Measurements from ENCODE around the gene TTI1.

DNA sequence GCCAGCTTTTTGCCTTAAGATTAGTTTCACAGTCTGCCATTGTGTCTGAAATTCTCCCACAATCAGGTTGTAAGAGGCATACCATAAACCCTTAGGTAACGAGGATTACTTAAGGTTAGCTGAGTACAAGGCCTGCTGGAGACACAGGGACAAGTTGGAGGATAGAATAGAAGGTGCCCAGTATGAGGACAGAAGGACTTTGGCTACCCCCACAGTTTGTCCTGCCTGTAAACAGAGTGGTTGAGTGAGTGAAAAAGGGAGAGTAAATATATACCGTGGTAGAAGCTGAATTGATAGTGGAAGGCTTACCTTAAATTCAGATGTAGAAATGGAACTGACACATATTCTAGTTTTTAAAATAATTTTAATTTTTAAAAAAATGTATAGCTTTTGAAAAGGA, 19.6 kb upstream of the TTI1 start:
- TF ChIP-seq POLR2A (IDR thresholded peaks at IDR 0.05), result no peak
- no peak for TF ChIP-seq CTCF (IDR thresholded peaks at IDR 0.05)

Data from ovary (tissue), 3 donors.